Measurements from ENCODE around the gene AKNAD1.

The AKNAD1 gene

GRCh38 chr1:108863984-108864383 is 7.1 kb upstream of the AKNAD1 start:
- FAIRE-seq (no peak), DNase-seq (ENCODE audit: insufficient read length, low spot score) (no peak)
- TF ChIP-seq POLR2AphosphoS5 (IDR thresholded peaks at IDR 0.05; ENCODE audit: low read depth, low read length), result no peak
- no peak for TF ChIP-seq POLR2A (IDR thresholded peaks at IDR 0.05; ENCODE audit: low read depth, low read length)
- TF ChIP-seq TAF1 (IDR thresholded peaks at IDR 0.05; ENCODE audit: low read depth, low read length), result no peak
- no peak for TF ChIP-seq POU2F2 (IDR thresholded peaks at IDR 0.05; ENCODE audit: low read depth, low read length)
- TF ChIP-seq PAX5 (IDR thresholded peaks at IDR 0.05; ENCODE audit: insufficient read depth, low read length, severe bottlenecking), result no peak
- TF ChIP-seq SPI1 (IDR thresholded peaks at IDR 0.05; ENCODE audit: low read depth, low read length), result no peak

GRCh38 chr1:108862698-108863477 is 6.0 kb upstream of the AKNAD1 start:
- TF ChIP-seq POLR2AphosphoS5 (IDR thresholded peaks at IDR 0.05; ENCODE audit: low read depth, low read length), result no peak
- peak; percentile 38 for TF ChIP-seq SPI1 (IDR thresholded peaks at IDR 0.05; ENCODE audit: low read depth, low read length)
- FAIRE-seq (no peak), DNase-seq (ENCODE audit: insufficient read length, low spot score) (no peak)

- DNase-seq (ENCODE audit: insufficient read length, low spot score), result no peak
- TF ChIP-seq POLR2A (IDR thresholded peaks at IDR 0.05; ENCODE audit: low read depth, low read length) (no peak), POLR2AphosphoS5 (IDR thresholded peaks at IDR 0.05; ENCODE audit: low read depth, low read length) (no peak), SPI1 (IDR thresholded peaks at IDR 0.05; ENCODE audit: low read depth, low read length) (no peak), PAX5 (IDR thresholded peaks at IDR 0.05; ENCODE audit: insufficient read depth, low read length, severe bottlenecking) (no peak), POU2F2 (IDR thresholded peaks at IDR 0.05; ENCODE audit: low read depth, low read length) (no peak), TAF1 (IDR thresholded peaks at IDR 0.05; ENCODE audit: low read depth, low read length) (no peak)
- FAIRE-seq, result no peak
Observed at GRCh38 chr1:108862017-108862610, 5.2 kb upstream of the AKNAD1 start.

- TF ChIP-seq SPI1 (IDR thresholded peaks at IDR 0.05; ENCODE audit: low read depth, low read length), result no peak
- TF ChIP-seq POU2F2 (IDR thresholded peaks at IDR 0.05; ENCODE audit: low read depth, low read length), result no peak
- TF ChIP-seq PAX5 (IDR thresholded peaks at IDR 0.05; ENCODE audit: insufficient read depth, low read length, severe bottlenecking), result no peak
- no peak for TF ChIP-seq POLR2A (IDR thresholded peaks at IDR 0.05; ENCODE audit: low read depth, low read length)
- no peak for TF ChIP-seq POLR2AphosphoS5 (IDR thresholded peaks at IDR 0.05; ENCODE audit: low read depth, low read length)
- no peak for TF ChIP-seq TAF1 (IDR thresholded peaks at IDR 0.05; ENCODE audit: low read depth, low read length)
- no peak for FAIRE-seq
- no peak for DNase-seq (ENCODE audit: insufficient read length, low spot score)
Observed at GRCh38 chr1:108861566-108861965, 4.7 kb upstream of the AKNAD1 start.

- TF ChIP-seq TAF1 (IDR thresholded peaks at IDR 0.05; ENCODE audit: low read depth, low read length) (no peak), POLR2A (IDR thresholded peaks at IDR 0.05; ENCODE audit: low read depth, low read length) (no peak), PAX5 (IDR thresholded peaks at IDR 0.05; ENCODE audit: insufficient read depth, low read length, severe bottlenecking) (no peak), POLR2AphosphoS5 (IDR thresholded peaks at IDR 0.05; ENCODE audit: low read depth, low read length) (no peak), SPI1 (IDR thresholded peaks at IDR 0.05; ENCODE audit: low read depth, low read length) (no peak), POU2F2 (IDR thresholded peaks at IDR 0.05; ENCODE audit: low read depth, low read length) (no peak)
- no peak for FAIRE-seq
- DNase-seq (ENCODE audit: insufficient read length, low spot score), result no peak
Observed at GRCh38 chr1:108860190-108860907, 3.5 kb upstream of the AKNAD1 start.

- no peak for TF ChIP-seq POLR2A (IDR thresholded peaks at IDR 0.05; ENCODE audit: low read depth, low read length)
- TF ChIP-seq POLR2AphosphoS5 (IDR thresholded peaks at IDR 0.05; ENCODE audit: low read depth, low read length), result no peak
- TF ChIP-seq SPI1 (IDR thresholded peaks at IDR 0.05; ENCODE audit: low read depth, low read length), result no peak
- TF ChIP-seq POU2F2 (IDR thresholded peaks at IDR 0.05; ENCODE audit: low read depth, low read length), result no peak
- no peak for TF ChIP-seq TAF1 (IDR thresholded peaks at IDR 0.05; ENCODE audit: low read depth, low read length)
- TF ChIP-seq PAX5 (IDR thresholded peaks at IDR 0.05; ENCODE audit: insufficient read depth, low read length, severe bottlenecking), result no peak
- DNase-seq (ENCODE audit: insufficient read length, low spot score) (no peak), FAIRE-seq (no peak)
Observed at GRCh38 chr1:108858230-108858950, 1.5 kb upstream of the AKNAD1 start.

GRCh38 chr1:108854221-108855019 is 2.5 kb downstream of the AKNAD1 start:
- FAIRE-seq, result no peak
- no peak for TF ChIP-seq TAF1 (IDR thresholded peaks at IDR 0.05; ENCODE audit: low read depth, low read length)
- no peak for TF ChIP-seq POU2F2 (IDR thresholded peaks at IDR 0.05; ENCODE audit: low read depth, low read length)
- no peak for TF ChIP-seq PAX5 (IDR thresholded peaks at IDR 0.05; ENCODE audit: insufficient read depth, low read length, severe bottlenecking)

GRCh38 chr1:108852221-108852975 is 4.5 kb downstream of the AKNAD1 start:
- TF ChIP-seq SPI1 (IDR thresholded peaks at IDR 0.05; ENCODE audit: low read depth, low read length) (no peak), POU2F2 (IDR thresholded peaks at IDR 0.05; ENCODE audit: low read depth, low read length) (no peak), TAF1 (IDR thresholded peaks at IDR 0.05; ENCODE audit: low read depth, low read length) (no peak), PAX5 (IDR thresholded peaks at IDR 0.05; ENCODE audit: insufficient read depth, low read length, severe bottlenecking) (no peak), POLR2AphosphoS5 (IDR thresholded peaks at IDR 0.05; ENCODE audit: low read depth, low read length) (no peak)
- peak; percentile 69 for FAIRE-seq
- no peak for DNase-seq (ENCODE audit: insufficient read length, low spot score)

More at GRCh38 chr1:108854221-108855019, 2.5 kb downstream of the AKNAD1 start:
- no peak for DNase-seq (ENCODE audit: insufficient read length, low spot score)
